T-helper 9 cell (primary cell): ENCODE results near the gene CYSLTR2.
"Not testable (repeated sequence)": the region's sequence is repeated elsewhere in the genome, so short reads cannot be mapped to it uniquely, and the experiment has no call there.

Experiments used
- DNase-seq: peaks from one replicate; pipeline ENCODE4 v3.0.0-alpha.2; 2020

CYSLTR2 gene

GRCh38 chr13:48645845-48646244 lies 7.9 kb upstream of the CYSLTR2 start:
- no peak for DNase-seq

GRCh38 chr13:48646791-48647190 lies 6.9 kb upstream of the CYSLTR2 start:
- no peak for DNase-seq

- no peak for DNase-seq
Measured at GRCh38 chr13:48647625-48648024, 6.1 kb upstream of the CYSLTR2 start.

- DNase-seq, result no peak
Measured at GRCh38 chr13:48648446-48648845, 5.3 kb upstream of the CYSLTR2 start.

- DNase-seq, result no peak
Measured at GRCh38 chr13:48652851-48653471, 768 bp upstream of the CYSLTR2 start.

GRCh38 chr13:48654511-48654910 lies 782 bp downstream of the CYSLTR2 start:
- DNase-seq, result no peak

GRCh38 chr13:48655291-48655690 lies 1.6 kb downstream of the CYSLTR2 start:
- no peak for DNase-seq

GRCh38 chr13:48656608-48657007 lies 2.9 kb downstream of the CYSLTR2 start:
- DNase-seq, result no peak

GRCh38 chr13:48660361-48661076 lies 6.8 kb downstream of the CYSLTR2 start:
- DNase-seq, result no peak

- DNase-seq, result no peak
Measured at GRCh38 chr13:48661107-48661506, 7.4 kb downstream of the CYSLTR2 start.

- DNase-seq, result no peak
Measured at GRCh38 chr13:48662226-48662625, 8.5 kb downstream of the CYSLTR2 start.

GRCh38 chr13:48667136-48667535 lies 13.4 kb downstream of the CYSLTR2 start:
- DNase-seq, result no peak

- not testable (repeated sequence) for DNase-seq
Measured at GRCh38 chr13:48671421-48671820, 17.7 kb downstream of the CYSLTR2 start.

- DNase-seq, result no peak
Measured at GRCh38 chr13:48675247-48675646, 21.5 kb downstream of the CYSLTR2 start.

- no peak for DNase-seq
Measured at GRCh38 chr13:48678316-48678715, 24.6 kb downstream of the CYSLTR2 start.

GRCh38 chr13:48679941-48680680 lies 26.4 kb downstream of the CYSLTR2 start:
- DNase-seq, result no peak

- DNase-seq, result no peak
Measured at GRCh38 chr13:48680756-48681392, 27.1 kb downstream of the CYSLTR2 start.

- DNase-seq, result no peak
Measured at GRCh38 chr13:48681905-48682304, 28.2 kb downstream of the CYSLTR2 start.

GRCh38 chr13:48682436-48682835 lies 28.7 kb downstream of the CYSLTR2 start:
- DNase-seq, result no peak

GRCh38 chr13:48686636-48687210 lies 33.0 kb downstream of the CYSLTR2 start:
- no peak for DNase-seq

GRCh38 chr13:48687249-48687648 lies 33.5 kb downstream of the CYSLTR2 start:
- no peak for DNase-seq

GRCh38 chr13:48693998-48694397 lies 40.3 kb downstream of the CYSLTR2 start:
- DNase-seq, result no peak

- no peak for DNase-seq
Measured at GRCh38 chr13:48695776-48696175, 42.0 kb downstream of the CYSLTR2 start.
